Brain microvascular endothelial cell (primary cell): ENCODE data around the gene COL5A1.

Source experiments
- DNase-seq: peaks from one replicate; pipeline ENCODE4 v3.0.0-alpha.2; 2020
- H3K27ac ChIP-seq: fragments of 250-450 bp; sonication (Bioruptor Pico); 2 replicates; pipeline ENCODE4 v1.5.1; 2020; ENCODE audit warnings: mild to moderate bottlenecking, moderate library complexity
- H3K27me3 ChIP-seq: fragments of 250-450 bp; sonication (Bioruptor Pico); replicated peaks from 2 replicates; pipeline ENCODE4 v1.5.1; 2020; ENCODE audit warnings: mild to moderate bottlenecking
- H3K36me3 ChIP-seq: fragments of 250-450 bp; sonication (Bioruptor Pico); replicated peaks from 2 replicates; pipeline ENCODE4 v1.5.1; 2020; ENCODE audit warnings: mild to moderate bottlenecking
- H3K4me3 ChIP-seq: 2 replicates; pipeline ENCODE4 v1.5.1; 2011; ENCODE audit warnings: low read depth, mild to moderate bottlenecking, control low read depth, low read length, moderate library complexity
- CTCF ChIP-seq: IDR thresholded peaks from 2 replicates; pipeline ENCODE4 v1.5.1; 2011; ENCODE audit warnings: low read depth, mild to moderate bottlenecking, moderate library complexity, low read length, control low read depth, inconsistent platforms; ENCODE audit errors: missing control alignments
- in situ Hi-C: cut with HindIII; loops from 2 replicates; pipeline ENCODE4 v1.10.0; 2017; ENCODE audit warnings: low sequenced_read_pairs, low pct_ligation_motif_present

The COL5A1 gene

DNA sequence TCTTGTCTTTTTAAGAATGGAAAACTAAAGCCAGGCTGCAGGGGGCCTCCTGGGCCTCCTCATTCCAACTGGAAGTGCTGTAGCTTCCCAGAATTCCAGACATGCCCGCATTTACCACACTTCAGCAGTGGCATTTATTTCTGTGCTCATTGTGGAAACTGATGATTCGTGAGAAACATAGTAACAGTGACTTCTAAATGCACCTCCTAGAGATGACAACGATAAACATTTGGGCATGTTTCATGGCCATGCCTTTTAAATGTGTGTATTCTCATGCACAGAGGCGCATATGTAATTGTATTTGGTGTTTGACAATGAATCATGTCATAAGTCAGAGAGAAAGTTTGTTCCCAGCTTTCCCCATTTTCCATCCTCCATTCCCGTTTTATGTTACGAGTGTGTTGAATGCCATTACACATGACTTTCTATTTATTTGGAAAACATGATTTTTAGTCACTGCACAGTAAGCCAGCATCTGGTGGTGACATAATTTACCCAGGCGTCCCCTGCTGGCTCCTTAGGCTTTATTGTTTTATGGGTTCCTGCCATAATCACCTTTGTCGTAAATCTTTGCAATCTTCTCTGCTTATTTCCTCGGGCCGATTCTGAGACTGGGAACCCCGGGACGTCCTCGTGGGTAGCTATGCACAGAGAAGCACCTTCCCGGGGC is 170.2 kb downstream of the COL5A1 start:
- peak; percentile 37 for DNase-seq
- in situ Hi-C loops: no loop called here
- peaks cover 98% of the 10 kb centered on the region for H3K36me3 ChIP-seq

GRCh38 chr9:134812343-134812673 is 170.7 kb downstream of the COL5A1 start:
- in situ Hi-C loops: no loop called here
- Histone ChIP-seq H3K4me3 (no peak overlapping the region), H3K36me3 (peaks cover 98% of the 10 kb centered on the region), H3K27ac (peak overlapping the region; percentile 24), H3K27me3 (no peaks in the 10 kb centered on the region)
- TF ChIP-seq CTCF: no peak
- DNase-seq: no peak

More for the DNA sequence above, 170.2 kb downstream of the COL5A1 start:
- Histone ChIP-seq H3K27ac (peak overlapping the region; percentile 24), H3K27me3 (no peaks in the 10 kb centered on the region), H3K4me3 (no peak overlapping the region)
- peak; percentile 25 for TF ChIP-seq CTCF

- peaks cover 98% of the 10 kb centered on the region for H3K36me3 ChIP-seq
- H3K4me3 ChIP-seq: no peak overlapping the region
- no peak for DNase-seq
- no peak for TF ChIP-seq CTCF
- in situ Hi-C loops: no loop called here
- H3K27ac ChIP-seq: no peak overlapping the region
- H3K27me3 ChIP-seq: no peaks in the 10 kb centered on the region
These were observed 172.2 kb downstream of the COL5A1 start for GRCh38 chr9:134813841-134814240.

- no peak overlapping the region for H3K27ac ChIP-seq
- peak; percentile 34 for DNase-seq
- H3K4me3 ChIP-seq: no peak overlapping the region
- TF ChIP-seq CTCF: no peak
- peaks cover 96% of the 10 kb centered on the region for H3K36me3 ChIP-seq
- H3K27me3 ChIP-seq: no peaks in the 10 kb centered on the region
- in situ Hi-C loops: no loop called here
These were observed 173.1 kb downstream of the COL5A1 start for GRCh38 chr9:134814598-134815215.

DNA sequence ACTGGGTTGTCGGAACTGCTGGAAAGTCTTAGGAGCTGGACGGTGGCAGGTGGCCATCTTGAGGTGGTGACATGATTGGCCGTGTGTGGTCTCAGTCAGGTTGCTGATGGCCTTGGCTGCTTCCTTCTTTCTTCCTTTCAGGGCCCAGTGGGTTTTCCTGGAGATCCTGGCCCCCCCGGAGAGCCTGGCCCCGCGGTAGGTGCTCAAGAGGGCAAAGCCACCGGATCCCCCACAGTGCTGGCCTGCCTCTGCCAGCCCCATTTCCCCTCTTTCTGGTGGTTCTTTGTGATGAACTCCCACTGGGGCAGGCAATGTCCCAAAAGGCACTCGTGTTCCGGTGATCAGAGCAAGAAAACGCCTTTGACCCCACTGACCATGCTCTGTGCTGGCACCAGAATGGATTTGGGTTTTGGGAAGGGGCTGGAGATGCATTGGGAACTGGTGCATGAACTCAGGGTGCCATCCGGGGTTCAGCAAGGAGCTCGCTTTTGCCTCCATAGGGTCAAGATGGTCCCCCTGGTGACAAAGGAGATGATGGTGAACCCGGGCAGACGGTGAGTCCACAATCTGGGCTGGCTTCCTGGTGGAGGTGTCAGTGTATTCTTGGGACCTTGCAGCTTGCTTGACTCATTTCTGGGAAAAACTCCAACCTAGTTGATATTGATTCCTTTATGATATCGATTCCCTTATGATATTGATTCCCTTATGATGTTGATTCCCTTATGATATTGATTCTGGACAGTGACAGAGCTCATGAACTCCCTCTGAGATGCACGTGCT is 174.0 kb downstream of the COL5A1 start:
- no peak for TF ChIP-seq CTCF
- no peak for DNase-seq
- no peak overlapping the region for H3K27ac ChIP-seq
- peaks cover 96% of the 10 kb centered on the region for H3K36me3 ChIP-seq
- H3K4me3 ChIP-seq: no peak overlapping the region
- in situ Hi-C loops: no loop called here
- no peaks in the 10 kb centered on the region for H3K27me3 ChIP-seq
